GM19351 (cell line): Measurements from ENCODE around the gene IMMP2L.

Source experiments
- ATAC-seq: cut with Tn5 transposase; IDR thresholded peaks from one replicate; pipeline ENCODE4 v1.9.1; 2021; ENCODE audit warnings: mild to moderate bottlenecking, moderate library complexity; ENCODE audit not compliant: unreplicated experiment

IMMP2L gene

DNA sequence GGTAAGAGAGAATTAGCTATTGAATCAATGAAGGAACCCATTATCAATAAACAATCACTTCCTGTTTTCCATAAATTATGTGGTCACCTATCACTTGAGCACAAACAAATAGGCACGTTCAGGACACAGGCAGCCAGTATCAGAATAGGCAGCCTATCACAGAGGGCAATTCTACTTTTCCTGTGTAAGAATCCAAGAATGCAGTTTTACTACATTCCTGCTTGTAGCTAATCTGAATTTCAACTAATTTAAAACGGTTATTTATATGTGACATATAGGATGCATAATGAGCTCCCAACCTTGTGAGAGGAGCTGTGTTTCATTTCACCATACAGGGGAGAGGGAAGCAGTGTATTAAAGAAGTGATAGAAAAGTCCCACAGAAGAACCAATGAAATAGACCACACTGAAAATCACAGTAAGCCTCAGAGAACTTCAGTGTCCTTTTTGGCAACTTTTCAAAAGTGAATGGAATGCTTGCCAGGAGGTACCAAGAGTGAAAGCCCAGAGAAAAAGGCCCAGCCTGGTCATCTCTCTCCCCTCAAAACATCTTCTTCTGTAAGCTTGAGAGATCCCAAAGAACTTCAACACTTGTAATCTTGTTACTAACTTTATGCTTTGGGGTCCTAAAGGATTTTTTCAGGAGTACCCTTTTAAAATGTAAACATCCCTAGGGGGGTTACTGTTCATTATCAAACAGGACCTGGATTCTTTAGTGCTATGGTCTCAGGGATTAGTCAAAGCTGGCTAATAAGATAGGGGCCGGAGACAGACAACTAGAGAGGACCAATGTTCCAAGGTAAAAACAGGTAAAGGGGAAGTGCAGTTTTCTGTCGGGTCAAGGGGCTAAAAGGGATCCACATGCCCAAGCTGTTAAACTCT is 1.3 kb downstream of the IMMP2L start:
- no peak for ATAC-seq

DNA sequence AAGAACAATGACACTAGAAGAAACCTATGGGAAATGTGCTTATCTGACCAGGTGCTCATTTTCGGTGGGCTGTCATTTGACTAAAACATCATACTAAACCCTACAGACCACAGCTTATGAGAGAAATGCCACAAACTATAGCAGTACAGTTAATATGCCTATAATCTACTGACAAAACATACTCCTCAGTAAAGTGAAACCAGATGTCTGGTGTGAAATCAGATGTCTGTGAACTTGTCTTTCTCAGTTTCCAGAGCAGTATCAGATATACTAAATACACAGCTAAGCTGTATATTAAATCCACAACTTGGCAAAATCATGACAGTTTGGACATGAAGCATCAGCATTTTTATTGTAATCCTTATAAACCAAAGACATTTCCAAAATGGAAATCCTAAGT is 3.3 kb downstream of the IMMP2L start:
- peak; percentile 67 for ATAC-seq

DNA sequence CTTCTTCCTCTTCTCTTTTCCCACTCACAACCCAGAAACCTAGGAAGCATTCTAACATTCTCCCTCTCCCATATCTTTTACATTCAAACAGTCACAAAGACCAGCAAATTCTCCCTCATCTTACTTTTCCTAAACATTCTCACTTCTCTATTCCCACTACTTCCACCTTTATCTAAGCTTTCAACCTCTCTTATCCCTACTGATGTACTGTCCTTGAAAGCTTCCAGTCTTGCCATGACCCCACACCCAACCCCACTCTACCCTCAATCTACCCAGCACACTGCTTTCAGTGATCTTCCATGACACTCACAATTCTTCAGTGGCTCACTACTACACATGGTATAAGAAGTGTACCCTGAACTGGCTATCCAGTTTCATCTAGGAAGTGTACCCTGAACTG is 5.3 kb downstream of the IMMP2L start:
- no peak for ATAC-seq

DNA sequence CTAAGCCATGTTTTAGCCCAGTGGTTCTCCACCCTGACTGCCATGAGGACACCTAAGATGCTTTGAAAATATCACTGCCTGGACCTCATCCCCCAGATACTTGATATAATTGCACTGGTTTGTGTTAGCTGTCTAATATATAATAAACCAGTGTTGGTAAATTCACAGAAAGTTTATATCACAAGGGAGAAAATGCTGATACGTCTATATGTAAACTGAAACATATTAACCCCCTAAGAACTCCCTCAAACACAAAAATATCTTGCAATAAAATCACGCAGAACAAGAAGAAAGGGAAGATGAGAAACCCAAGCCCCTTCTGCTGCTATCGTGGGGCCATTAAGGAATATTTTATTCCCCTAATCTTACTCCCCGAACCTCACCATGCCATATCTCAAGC is 8.2 kb downstream of the IMMP2L start:
- no peak for ATAC-seq

DNA sequence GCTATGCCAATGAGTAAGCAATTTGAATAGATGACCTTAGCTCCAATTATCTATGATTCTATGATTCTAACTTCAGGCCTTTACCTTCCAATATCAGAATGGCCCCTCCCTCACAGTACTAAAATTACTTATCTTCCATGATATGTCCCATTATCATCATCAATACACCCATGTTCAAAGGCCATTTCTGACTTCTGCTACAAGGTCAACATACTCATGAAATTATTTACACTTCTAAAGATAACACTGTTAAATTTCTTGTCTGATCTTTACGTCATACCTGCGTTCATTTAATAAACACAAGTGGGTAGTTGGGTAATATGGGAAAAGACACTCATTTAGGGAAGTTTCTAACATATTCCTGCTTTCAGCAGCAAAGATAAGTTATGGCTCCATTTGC is 21.2 kb downstream of the IMMP2L start:
- no peak for ATAC-seq

DNA sequence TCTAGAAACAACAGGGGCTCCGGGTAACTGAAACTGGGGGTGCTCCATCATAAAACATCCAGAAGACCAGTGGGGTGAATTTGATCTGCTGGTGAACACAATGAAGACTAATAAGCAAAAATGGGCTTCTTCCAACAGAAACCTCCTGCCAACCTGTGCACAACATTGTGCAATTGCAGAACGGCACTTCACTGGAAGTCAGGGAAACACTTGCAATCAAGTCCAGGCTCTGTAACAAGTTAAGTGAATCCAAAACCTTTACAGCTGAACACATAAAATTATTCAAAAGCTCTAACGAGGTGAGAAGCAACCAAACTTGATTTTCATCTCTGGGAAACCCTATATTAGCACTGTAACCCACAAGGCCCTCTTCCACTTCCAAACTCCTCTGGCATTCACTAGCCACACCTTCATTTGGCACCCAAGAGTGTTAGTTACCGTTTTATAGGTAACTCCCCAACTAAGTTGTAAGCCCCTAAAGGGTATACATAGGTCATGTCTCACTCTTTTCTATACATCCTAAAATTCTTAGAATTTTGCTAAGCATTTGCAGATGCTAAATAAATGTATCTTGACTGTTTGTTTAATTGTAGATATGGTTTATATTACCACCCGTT is 22.0 kb downstream of the IMMP2L start:
- no peak for ATAC-seq

DNA sequence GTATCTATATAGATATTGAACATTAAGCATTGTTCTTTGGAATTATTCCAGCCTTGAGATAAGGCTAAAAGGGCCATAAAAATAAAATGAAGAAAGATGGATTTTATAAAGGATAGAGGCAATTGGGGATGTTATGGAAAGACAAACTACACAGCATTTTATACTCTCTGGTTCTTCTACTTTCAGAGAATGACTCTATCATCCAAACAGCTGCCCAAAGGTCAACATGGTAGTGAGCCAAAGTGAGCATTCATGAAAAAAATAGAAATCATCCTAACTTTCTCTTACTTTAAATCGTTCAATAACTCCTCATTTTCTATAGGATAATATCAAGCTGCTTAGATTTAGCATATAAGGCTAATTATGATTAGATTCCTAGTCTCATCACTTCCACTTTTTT is 25.2 kb downstream of the IMMP2L start:
- no peak for ATAC-seq

DNA sequence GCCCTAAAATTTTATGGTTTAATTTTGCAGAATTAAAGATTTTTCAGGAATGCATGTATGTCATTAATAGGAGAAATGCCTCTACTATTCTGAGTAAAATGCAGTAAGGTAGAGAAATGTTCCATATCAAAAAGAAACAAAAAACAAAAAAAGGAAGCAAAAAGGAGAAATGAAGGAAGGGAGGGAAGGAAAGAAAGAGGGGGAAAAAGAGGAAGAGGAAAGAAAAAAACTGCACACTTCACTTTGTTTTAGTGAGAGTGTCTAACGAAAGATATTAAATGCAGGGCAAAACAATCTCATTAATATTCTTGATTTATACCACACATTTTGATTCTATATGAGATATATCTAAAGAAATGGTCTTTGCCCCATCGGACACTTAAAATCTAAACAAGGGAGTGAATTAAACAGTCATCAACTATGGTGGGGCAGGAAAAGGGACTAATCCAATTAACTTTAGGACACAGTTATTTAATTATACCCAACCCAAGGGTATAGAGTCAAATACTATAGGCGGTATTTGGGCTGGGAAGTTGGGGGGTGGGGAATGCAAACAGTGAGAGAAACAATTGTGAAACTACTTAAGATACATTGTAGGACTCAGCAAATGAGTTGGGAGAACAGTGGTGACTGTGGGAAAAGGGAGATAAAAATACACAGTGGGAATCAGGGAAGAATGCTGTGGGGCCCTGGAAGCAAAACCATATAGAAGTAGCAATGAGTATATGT is 27.0 kb downstream of the IMMP2L start:
- ATAC-seq = no peak

DNA sequence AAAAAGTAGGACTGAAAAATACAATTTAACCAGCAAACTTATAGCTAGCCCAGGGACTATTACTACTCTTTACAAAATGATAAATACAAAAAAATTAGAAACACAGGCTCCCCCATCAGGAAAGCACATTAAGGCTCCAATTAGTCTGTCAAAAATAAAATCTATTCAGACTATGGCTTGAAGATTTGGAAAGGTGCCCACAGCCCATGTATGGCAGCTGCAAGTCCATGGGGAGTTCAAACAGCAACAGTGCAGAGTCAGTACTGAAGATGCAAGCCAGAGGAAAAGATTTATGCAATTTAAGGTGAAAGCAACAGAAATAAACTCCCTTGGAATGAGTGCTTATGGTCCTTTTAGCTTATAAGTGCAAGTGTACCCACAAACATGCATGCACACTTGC is 29.7 kb downstream of the IMMP2L start:
- ATAC-seq = no peak

DNA sequence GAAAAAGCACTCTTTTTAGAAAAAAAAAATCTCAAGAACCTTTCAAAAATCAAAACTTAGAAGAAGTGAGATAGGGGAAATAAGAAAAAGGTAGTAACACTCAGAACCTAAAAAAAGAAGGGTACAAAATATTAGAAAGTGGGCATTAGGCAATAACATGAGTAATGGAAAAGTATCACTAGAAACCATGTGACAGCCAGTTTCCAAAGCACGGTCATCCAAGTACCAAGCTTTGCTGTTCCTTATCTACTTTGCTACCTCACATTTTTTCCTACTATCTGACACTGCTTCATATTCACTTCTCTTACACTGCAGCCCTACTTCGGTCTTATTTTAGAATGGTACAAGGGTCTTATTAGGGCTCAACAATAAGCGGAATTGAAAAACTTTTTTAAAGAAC is 30.3 kb downstream of the IMMP2L start:
- ATAC-seq = no peak

DNA sequence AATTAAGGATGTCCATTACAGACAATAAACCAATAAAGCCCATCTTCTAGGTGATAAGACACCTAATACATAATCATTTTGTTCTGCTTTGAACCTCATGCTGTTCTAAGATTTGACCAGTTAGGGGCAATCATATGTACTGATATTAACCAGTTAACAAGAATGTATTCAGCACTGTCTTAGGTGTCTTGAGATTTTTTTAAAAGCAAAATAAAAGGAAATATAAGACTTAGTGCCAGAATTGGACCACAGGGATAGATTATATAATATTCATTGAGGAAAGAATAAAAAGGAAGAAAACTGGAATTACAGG is 32.0 kb downstream of the IMMP2L start:
- no peak for ATAC-seq

DNA sequence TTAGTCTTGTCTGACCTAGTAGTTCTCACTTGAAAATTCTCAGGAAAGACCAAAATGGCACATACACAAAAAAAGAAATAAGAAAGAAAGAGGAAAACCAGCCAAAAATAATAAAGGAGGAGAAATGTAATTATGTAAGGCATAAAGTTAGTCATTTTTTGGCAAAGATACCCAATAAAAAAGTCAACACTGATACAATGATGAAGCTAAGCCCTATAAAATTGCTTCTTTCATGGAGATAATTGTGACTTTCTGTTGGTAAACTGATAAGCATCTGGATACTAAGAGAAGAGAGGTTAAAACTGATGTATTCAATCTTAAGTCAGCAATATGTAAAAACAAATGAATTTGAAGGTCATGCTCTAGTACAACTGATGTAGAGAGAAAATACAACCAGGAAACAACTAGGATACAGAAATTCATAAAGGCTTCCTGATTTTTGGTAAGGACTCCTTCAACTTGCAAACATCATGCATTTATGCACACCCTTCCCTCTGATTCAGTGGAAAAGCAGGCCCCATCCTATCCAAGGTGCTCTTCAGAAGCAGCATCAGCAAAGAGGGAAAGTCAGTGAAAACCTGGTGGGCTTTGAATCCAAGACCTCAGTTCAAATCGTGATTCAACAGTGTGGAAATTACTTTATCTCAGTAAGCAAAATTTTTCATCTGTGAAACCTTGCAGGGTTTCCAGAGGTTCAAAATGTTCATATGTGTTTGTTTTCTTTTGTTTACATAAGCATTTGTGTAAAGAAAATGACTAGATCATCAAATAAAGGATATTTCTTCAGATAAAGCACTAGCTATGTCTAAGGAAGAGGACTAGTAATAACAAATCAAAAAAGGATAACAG is 32.6 kb downstream of the IMMP2L start:
- ATAC-seq = no peak

DNA sequence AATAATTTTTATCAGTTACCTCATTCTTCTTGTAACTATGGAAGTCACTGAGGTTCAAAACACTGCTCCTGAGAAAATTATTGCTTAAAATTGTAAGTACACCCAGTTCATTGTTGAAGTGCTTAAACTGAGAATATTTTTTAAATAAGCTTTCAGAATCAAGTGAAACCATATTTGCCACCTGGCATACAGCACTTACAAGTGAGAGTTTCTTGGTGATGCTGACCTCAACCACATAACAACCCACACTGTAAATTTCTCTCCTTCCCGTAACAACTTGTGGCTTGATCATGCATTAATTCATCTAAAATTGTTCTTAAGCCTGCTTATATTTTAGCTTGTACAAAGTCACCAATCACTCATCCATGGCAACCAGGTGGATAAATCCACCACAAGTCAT is 34.0 kb downstream of the IMMP2L start:
- ATAC-seq = peak; percentile 54

DNA sequence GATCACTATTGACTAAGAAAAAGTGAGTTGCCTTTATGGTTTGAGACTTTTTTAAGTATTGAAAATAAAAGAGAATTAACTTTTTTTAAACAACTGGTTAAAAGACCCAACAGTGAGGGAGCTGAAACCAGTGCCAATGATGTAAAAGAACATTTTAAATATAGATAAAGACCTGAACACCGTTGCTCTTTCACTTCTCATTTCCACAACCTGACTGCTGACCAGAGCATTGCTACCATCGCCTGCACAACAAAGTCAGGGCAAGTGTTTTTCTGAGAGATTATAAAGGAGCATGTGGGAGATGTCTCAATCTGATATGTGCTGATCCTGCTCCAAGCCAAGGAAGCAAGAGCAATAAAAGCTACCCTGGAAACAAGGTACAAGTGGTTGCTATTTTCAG is 34.7 kb downstream of the IMMP2L start:
- ATAC-seq = peak; percentile 86

DNA sequence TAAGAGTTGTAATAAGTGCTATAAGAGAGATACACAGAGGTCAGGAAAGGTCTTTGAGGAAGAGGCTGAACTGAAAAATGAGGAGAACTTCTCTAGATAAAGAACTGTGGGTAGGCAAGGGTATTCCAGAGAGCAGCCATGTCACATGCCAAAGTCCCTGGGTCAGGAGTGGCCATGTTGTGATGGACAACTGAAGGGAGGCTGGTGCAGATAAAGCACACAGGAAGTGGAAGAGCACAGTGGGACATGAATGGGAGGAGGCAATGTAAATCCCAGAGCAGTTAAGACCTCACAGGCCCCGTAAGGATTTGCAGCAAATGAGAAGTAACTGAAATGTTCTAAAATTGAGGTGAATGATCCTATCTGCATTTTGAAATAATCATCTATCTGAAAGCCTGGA is 37.2 kb downstream of the IMMP2L start:
- ATAC-seq = no peak

DNA sequence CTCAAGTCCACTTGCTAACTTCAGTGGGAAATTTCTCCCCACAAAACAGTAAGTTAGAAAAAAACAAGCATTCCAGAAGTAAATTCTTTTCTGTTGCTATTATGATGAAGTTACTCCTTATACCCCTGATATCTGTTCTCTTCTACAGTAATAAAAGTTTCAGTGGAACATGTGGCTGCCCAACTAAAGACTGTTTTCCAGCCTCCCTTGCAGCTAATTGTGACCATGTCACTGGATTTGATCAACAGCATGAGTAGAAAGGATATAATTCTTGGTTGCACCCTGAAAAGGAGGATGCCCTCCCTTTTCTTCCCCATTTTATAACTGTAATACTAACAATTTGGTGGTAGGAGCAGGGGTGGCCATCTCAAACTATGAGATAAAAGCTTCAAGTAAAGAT is 40.6 kb downstream of the IMMP2L start:
- ATAC-seq = no peak

DNA sequence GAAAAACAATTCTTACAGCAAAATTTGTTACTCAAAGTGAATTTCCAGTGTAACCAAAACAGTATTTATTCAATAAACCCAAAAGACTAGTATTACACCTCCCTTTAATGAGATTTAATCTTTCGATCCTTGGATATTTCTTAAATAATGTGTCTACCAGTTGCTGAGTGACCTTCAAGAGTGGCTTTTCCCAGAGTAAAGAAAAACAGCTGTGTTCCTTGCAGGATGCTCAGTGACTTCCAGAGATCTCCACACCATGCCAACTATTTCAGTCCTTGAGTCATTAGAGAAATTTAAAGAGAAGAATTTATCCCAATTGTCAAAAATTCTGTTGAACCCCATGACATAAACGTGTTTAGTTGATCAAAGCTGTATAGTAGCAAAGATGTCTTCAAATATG is 44.0 kb downstream of the IMMP2L start:
- ATAC-seq = no peak

DNA sequence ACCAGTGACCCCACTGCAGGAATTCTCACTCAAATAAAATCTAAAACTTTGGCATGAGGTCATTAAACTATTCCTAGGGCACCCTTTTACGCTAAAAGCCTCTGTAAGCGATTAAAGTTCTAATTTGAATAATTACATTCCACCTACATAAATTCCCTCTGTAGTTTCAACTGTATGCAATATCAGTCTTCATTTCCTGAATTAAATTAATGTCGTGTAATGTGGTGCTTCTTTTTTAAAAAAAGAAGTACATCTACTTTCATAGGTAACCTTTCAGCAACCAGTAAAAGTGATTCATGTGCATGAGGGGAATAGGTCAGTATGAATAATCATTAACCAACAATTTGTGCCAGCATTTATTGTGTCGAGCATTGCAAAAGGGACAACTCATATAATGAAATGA is 44.7 kb downstream of the IMMP2L start:
- no peak for ATAC-seq

DNA sequence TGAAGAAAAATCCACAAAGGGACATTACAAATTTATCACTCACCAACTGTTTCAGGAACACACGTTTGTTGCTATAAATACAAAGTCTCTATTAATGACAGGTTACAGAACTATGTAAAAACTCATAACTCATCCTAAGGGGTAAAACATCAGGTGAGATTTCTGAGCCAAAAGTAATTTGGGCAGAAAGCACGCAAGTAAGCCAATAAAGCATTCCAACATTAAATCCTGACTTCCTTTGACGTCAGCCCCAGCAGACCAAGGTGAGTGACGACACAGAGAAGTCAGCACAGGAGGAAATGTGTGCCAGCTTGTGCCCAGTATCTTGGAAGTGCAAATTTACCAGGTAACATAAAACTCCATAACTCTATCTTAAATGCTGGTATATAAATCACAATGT is 45.7 kb downstream of the IMMP2L start:
- ATAC-seq = no peak

DNA sequence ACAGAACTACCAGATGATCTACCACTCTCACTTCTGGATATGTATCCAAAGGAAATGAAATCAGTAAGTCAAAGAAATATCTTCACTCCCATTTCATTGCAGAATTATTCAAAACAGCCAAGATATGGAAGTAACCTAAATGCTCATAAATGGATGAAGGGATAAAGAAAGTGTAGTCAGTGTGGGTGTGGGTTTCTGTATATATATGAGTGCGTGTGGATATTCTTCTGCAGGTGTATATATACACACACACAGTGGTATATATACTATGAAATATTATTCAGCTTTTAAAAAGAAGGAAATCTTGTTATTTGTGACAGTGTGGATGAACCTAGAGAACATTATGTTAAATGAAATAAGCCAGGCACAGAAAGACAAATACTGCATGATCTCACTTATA is 48.7 kb downstream of the IMMP2L start:
- ATAC-seq = no peak

DNA sequence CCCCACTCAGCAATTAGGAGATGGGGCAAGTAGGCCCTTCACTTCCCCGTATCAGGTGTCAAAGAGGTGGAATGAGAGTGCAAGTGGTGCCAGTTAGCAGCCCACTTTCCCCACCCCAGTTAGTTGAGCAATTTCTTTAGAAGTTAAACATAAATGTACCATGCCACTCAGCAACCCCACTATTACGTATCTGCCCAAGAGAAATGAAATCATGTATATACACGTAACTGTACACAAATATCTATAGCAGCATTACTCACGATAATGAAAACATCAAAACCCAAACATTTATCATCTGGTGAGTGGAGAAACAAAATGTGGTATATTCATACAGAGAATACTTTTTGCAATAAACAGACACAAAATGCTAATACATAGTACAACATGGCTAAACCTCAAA is 50.4 kb downstream of the IMMP2L start:
- ATAC-seq = no peak
